ENCODE measurements around the gene ZNF221. TPM values are rescaled to one million over a fixed set of nuclear protein-coding genes. Genes with fewer than 3 reads are reported as not detected.

Gene ZNF221
- 6.2 TPM for total RNA-seq
- 0.54 TPM for polyA plus RNA-seq (ENCODE audit: insufficient read depth, low read depth, low replicate concordance)
- long read RNA-seq, donor 1, result 0 reads
- long read RNA-seq, donor 2, partial matches to known transcripts, result 0 of 2 reads
- long read RNA-seq, donor 2, other reads (novel, unspliced or antisense), result 0 of 2 reads
- long read RNA-seq, donor 3, partial matches to known transcripts, result 0 of 1 reads
- long read RNA-seq, donor 3, other reads (novel, unspliced or antisense), result 0 of 1 reads
- long read RNA-seq, donor 4, partial matches to known transcripts, result 0 of 2 reads
- long read RNA-seq, donor 4, other reads (novel, unspliced or antisense), result 0 of 2 reads
- long read RNA-seq, donor 5, result 0 reads
- long read RNA-seq, donor 6, result 0 reads
- long read RNA-seq, donor 7, partial matches to known transcripts, result 0 of 1 reads
- long read RNA-seq, donor 7, other reads (novel, unspliced or antisense), result 1 of 1 reads
- long read RNA-seq, donor 8, result 0 reads
- long read RNA-seq, donor 9, result 0 reads
- long read RNA-seq, donor 10, partial matches to known transcripts, result 0 of 2 reads
- long read RNA-seq, donor 10, other reads (novel, unspliced or antisense), result 0 of 2 reads

DNA sequence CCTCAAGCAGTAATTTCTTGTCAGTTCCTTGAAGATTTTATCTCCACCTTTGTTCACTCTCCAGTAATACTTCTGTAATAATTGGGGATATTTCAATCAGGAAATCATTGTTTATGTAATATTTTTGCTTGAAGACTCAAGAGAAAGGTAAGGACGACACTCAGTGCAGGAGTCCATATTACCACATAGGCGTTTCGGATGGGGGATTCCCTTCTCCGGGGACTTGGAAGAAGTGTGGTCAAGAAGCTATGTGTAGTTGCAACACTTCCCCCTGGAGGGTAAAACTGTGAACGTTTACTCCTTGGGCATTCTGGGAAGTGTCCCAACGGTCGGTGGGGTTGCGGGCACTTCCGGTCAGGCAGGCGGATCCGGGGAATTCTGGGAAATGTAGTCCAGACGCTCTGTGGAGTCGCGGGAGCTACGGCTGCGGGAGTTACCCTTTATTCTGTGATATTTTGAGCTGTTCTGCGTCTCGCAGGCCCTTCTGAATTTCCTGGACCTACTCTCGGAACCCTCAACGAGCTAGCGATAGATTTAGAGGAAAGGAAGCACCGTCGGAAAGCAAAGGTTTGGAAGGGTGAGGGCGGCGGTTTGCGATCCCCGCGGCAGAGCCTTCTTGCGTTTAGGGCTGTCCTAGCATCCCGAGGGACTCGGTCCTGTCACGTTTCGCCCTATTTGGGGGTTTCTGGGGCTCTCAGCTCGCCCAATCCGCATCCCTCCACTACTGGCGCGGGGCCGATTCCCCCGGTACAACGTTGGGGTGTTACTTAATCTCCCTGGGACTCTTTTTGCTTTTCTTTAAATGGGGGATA lies at the start of gene ZNF221:
Gene ZNF221, plus strand, starts transcription at position 395 of the 812 bp plus-strand sequence. CDS start 11,499 bp downstream, outside the sequence.
- DNase-seq (peak; percentile 93 to 98 (median 95)), FAIRE-seq (no peak)
- no peaks in the 10 kb centered on the region for H3K27me3 ChIP-seq (ENCODE audit: control insufficient read depth, insufficient read depth, low read length)
- peaks cover 0 to 2% (median 0%) of the 10 kb centered on the region in 3 donors for H3K36me3 ChIP-seq (ENCODE audit: control insufficient read depth in 2 of 3, insufficient read depth in 3 of 3, low read length in 3 of 3)
- intact Hi-C loops (cut with DNase I), result no loop called here
- no peaks in the 10 kb centered on the region for H3K4me1 ChIP-seq (ENCODE audit: control insufficient read depth in 2 of 3, insufficient read depth in 2 of 3, low read depth in 1 of 3, low read length in 3 of 3)
- peak within 1 kb of the TSS; percentile 47 to 63 for H3K27ac ChIP-seq (ENCODE audit: low read depth in 2 of 2, low read length in 2 of 2)
- TF ChIP-seq CTCF (IDR thresholded peaks at IDR 0.05; ENCODE audit: borderline replicate concordance, extremely low read depth, insufficient read depth), result peak; percentile 57
- H3K9ac ChIP-seq (ENCODE audit: low read length in 3 of 3), result peak within 1 kb of the TSS; percentile 57 to 82 (median 78)
- H3K4me3 ChIP-seq (ENCODE audit: low read length in 3 of 3), result peak within 1 kb of the TSS; percentile 88 to 99 (median 98)
- H3K9me3 ChIP-seq (ENCODE audit: control insufficient read depth in 2 of 3, insufficient read depth in 1 of 3, low read length in 3 of 3), result peaks cover 0 to 39% (median 2%) of the 10 kb centered on the region in 3 donors

GRCh38 chr19:43901395-43902390 lies 49.3 kb upstream of the ZNF221 start:
- intact Hi-C loops (cut with DNase I), result no loop called here
- FAIRE-seq (no peak), DNase-seq (peak; percentile 83 to 94 (median 90))
- no peaks in the 10 kb centered on the region for H3K27me3 ChIP-seq (ENCODE audit: control insufficient read depth, insufficient read depth, low read length)
- H3K4me3 ChIP-seq (ENCODE audit: low read length in 3 of 3), result peak overlapping the region; percentile 81 to 98 (median 97)
- H3K4me1 ChIP-seq (ENCODE audit: control insufficient read depth in 2 of 3, insufficient read depth in 2 of 3, low read depth in 1 of 3, low read length in 3 of 3), result peaks cover 0 to 8% (median 0%) of the 10 kb centered on the region in 3 donors
- H3K9me3 ChIP-seq (ENCODE audit: control insufficient read depth in 2 of 3, insufficient read depth in 1 of 3, low read length in 3 of 3), result peaks cover 0 to 49% (median 3%) of the 10 kb centered on the region in 3 donors
- no peak overlapping the region for H3K27ac ChIP-seq (ENCODE audit: low read depth in 2 of 2, low read length in 2 of 2)
- no peak for TF ChIP-seq CTCF (IDR thresholded peaks at IDR 0.05; ENCODE audit: borderline replicate concordance, extremely low read depth, insufficient read depth)
- H3K36me3 ChIP-seq (ENCODE audit: control insufficient read depth in 2 of 3, insufficient read depth in 3 of 3, low read length in 3 of 3), result no peaks in the 10 kb centered on the region
- H3K9ac ChIP-seq (ENCODE audit: low read length in 3 of 3), result peak overlapping the region in 2 of 3 donors; percentile 48 to 95

GRCh38 chr19:43902399-43902798 lies 48.6 kb upstream of the ZNF221 start:
- H3K27ac ChIP-seq (ENCODE audit: low read depth in 2 of 2, low read length in 2 of 2), result no peak overlapping the region
- H3K4me3 ChIP-seq (ENCODE audit: low read length in 3 of 3), result peak overlapping the region; percentile 81 to 98 (median 97)
- DNase-seq, result no peak
- H3K36me3 ChIP-seq (ENCODE audit: control insufficient read depth in 2 of 3, insufficient read depth in 3 of 3, low read length in 3 of 3), result no peaks in the 10 kb centered on the region
- no peak overlapping the region for H3K9ac ChIP-seq (ENCODE audit: low read length in 3 of 3)
- H3K27me3 ChIP-seq (ENCODE audit: control insufficient read depth, insufficient read depth, low read length), result no peaks in the 10 kb centered on the region
- FAIRE-seq, result no peak
- peaks cover 2 to 47% (median 7%) of the 10 kb centered on the region in 3 donors for H3K9me3 ChIP-seq (ENCODE audit: control insufficient read depth in 2 of 3, insufficient read depth in 1 of 3, low read length in 3 of 3)
- intact Hi-C loops (cut with DNase I), result no loop called here
- peaks cover 0 to 8% (median 0%) of the 10 kb centered on the region in 3 donors for H3K4me1 ChIP-seq (ENCODE audit: control insufficient read depth in 2 of 3, insufficient read depth in 2 of 3, low read depth in 1 of 3, low read length in 3 of 3)
- no peak for TF ChIP-seq CTCF (IDR thresholded peaks at IDR 0.05; ENCODE audit: borderline replicate concordance, extremely low read depth, insufficient read depth)
